ENCODE data around the gene RAB3GAP1.

RAB3GAP1 gene

DNA sequence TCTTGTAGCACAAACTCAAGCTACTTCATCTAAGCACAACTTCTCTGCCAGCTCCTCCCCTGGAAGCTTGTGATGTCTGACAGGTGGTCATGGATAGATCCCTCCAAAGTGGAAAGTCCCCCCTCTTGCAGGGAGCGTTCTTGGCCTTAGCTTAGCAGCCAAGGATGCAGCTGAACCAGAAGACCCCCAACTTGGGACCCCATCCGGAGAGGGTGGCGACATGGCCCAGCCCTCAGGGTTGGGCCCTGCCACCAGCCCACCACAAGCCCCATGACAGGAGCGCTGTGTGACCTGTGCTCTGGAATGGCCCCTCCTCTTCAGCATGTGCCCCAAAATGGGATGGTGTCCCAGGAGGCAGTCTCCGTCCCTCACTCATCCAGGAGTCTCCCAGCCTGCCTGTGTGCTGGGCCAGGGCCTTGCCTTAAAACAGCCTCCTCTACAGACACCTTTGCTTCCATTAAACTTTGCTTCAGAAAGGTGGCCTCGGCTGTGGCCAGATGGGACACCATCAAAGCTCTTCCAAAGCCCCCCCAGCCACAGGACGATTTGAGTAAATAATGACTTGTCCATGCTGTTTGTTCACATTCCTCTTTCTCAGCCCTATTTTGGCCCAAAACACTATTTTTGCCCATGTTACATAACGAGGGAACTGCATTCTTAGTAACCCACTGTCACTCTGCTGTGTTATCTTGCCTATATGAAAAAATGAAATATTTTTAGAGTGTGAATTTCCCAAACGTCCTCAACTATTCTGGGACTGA lies 122.1 kb downstream of the RAB3GAP1 start:
- ChIA-PET CTCF (interaction anchor here (1.0 to 1.3 kb wide), 2 partner anchors 21 to 170 kb away, joined by 3 to 5 read pairs; no protein-coding TSS in a partner anchor), POLR2A (no interaction called here)
- DNase-seq (ENCODE audit: extremely low spot score): no peak
- TF ChIP-seq, protein P1, sequence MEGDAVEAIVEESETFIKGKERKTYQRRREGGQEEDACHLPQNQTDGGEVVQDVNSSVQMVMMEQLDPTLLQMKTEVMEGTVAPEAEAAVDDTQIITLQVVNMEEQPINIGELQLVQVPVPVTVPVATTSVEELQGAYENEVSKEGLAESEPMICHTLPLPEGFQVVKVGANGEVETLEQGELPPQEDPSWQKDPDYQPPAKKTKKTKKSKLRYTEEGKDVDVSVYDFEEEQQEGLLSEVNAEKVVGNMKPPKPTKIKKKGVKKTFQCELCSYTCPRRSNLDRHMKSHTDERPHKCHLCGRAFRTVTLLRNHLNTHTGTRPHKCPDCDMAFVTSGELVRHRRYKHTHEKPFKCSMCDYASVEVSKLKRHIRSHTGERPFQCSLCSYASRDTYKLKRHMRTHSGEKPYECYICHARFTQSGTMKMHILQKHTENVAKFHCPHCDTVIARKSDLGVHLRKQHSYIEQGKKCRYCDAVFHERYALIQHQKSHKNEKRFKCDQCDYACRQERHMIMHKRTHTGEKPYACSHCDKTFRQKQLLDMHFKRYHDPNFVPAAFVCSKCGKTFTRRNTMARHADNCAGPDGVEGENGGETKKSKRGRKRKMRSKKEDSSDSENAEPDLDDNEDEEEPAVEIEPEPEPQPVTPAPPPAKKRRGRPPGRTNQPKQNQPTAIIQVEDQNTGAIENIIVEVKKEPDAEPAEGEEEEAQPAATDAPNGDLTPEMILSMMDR (IDR thresholded peaks at IDR 0.05; ENCODE audit: control extremely low read depth, extremely low read depth, low read depth, missing control alignments): no peak

DNA sequence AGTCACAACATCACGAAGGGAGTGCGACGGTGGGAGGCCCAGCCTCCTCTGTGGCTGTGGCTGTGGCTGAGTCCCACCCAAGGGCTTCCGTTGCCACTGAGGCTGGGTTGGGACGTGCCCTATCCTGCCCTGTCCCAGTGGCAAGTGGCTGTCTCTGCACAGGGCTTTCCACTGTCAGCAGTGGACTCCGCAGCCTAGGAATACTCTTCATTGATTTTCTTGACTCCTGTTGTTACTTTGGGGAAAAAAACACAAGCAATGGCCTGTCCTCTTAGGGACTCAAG lies 122.7 kb downstream of the RAB3GAP1 start:
- CTCF ChIA-PET: no interaction called here
- POLR2A ChIA-PET: no interaction called here
- TF ChIP-seq, protein P1 (IDR thresholded peaks at IDR 0.05; ENCODE audit: control extremely low read depth, extremely low read depth, low read depth, missing control alignments): no peak
- no peak for DNase-seq (ENCODE audit: extremely low spot score)

DNA sequence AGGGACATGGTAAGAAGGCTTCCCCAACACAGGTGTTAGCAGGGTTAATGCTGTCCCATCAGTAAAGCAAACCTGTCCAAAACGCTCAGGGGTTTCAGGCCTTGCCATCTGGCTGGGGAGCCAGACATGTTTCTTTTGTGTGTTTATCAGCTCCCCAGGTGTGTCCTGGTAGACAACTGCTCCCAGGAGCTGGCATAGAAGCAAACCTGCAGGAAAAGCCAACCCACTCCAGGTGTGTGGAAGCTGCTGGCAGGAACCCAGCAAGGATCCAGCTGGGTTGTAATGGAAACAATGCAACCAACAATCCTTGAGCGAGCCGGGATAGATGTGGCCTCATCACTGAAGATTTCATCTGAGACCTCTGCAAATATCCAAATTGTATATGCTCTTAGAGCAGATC lies 123.1 kb downstream of the RAB3GAP1 start:
- TF ChIP-seq, protein P1 (IDR thresholded peaks at IDR 0.05; ENCODE audit: control extremely low read depth, extremely low read depth, low read depth, missing control alignments): no peak
- ChIA-PET CTCF (no interaction called here), POLR2A (no interaction called here)
- no peak for DNase-seq (ENCODE audit: extremely low spot score)

DNA sequence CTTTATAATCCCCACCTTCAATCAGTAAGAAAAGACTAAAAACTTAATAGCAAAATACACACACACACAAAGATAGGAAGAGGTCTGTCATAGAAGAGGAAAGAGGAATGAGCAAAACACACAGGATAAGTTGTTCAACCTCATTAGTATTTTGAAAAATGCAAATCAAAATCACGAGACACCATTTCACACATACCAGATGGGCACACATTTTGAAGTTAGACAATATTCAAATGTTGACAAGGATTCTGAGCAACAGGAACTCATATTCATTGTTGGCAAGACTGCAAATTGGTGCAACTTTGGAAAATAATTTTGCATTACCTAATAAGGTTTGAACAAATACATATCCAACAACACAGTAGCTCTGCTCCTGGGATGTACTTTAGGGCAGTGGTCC lies 127.6 kb downstream of the RAB3GAP1 start:
- POLR2A ChIA-PET: no interaction called here
- no peak for DNase-seq (ENCODE audit: extremely low spot score)
- CTCF ChIA-PET: interaction anchor here (0.7 kb wide), 1 partner anchor 165 kb away, joined by 3 read pairs; no protein-coding TSS in a partner anchor
- TF ChIP-seq, protein P1 (IDR thresholded peaks at IDR 0.05; ENCODE audit: control extremely low read depth, extremely low read depth, low read depth, missing control alignments): no peak

DNA sequence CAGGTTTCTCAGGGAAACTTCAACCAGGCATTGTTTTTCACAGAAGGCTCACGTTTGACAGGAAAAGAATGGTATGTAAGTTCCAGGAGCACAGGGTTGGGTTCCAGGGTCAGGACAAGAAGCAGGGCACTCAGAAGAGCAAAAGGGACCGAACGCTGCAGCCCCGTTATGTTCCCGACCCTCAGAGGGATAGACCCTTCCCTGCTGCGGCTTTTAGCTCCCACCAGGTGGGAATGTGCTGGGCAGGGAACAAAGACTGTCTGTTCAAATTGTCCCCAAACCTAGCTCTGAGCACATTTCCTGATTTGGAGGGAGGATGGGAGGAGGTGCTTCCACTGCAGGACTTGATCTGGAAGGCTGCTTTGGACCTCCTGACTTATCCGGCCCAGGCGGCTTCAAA lies 130.1 kb downstream of the RAB3GAP1 start:
- CTCF ChIA-PET: interaction anchor here (1.2 to 1.3 kb wide), 2 partner anchors 16 to 527 kb away, joined by 3 read pairs; no protein-coding TSS in a partner anchor
- DNase-seq (ENCODE audit: extremely low spot score): no peak
- TF ChIP-seq, protein P1 (IDR thresholded peaks at IDR 0.05; ENCODE audit: control extremely low read depth, extremely low read depth, low read depth, missing control alignments): no peak
- POLR2A ChIA-PET: no interaction called here

DNA sequence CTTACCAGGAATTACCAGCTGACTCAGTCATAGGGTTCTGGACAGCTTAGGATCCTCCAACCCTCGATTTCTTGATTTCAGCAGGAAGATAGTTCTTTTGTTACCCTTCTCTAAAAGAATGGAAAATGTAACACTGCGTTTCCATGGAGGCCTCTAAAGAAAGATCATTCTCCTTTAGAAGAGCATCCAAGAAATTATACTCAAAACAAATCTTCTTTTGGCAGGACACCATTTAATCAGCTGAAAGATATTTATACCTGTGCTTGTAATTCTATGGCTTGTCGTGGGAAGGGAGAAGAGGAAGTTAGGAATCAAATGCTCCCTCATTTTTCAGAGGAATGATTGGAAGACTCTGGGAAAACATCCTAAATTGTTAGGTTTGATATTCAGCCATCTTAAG lies 130.5 kb downstream of the RAB3GAP1 start:
- TF ChIP-seq, protein P1 (IDR thresholded peaks at IDR 0.05; ENCODE audit: control extremely low read depth, extremely low read depth, low read depth, missing control alignments): no peak
- ChIA-PET POLR2A (no interaction called here), CTCF (interaction anchor here (1.2 to 1.3 kb wide), 2 partner anchors 16 to 527 kb away, joined by 3 read pairs; no protein-coding TSS in a partner anchor)
- no peak for DNase-seq (ENCODE audit: extremely low spot score)

Measured in GM10248 (cell line).